DOHH2 (cell line): Measurements from ENCODE around the gene BEST2.

Experiments
- H3F3A ChIP-seq: fragments of 200-600 bp; sonication (generic), shearing (Covaris generic); 2 replicates; pipeline ENCODE4 v1.6.0; 2016; ENCODE audit warnings: antibody characterized with exemption, mild to moderate bottlenecking; ENCODE audit not compliant: control insufficient read depth, insufficient read depth
- H3K27ac ChIP-seq: fragments of 200-600 bp; sonication (generic); 2 replicates; pipeline ENCODE4 v1.5.1; 2014; ENCODE audit warnings: low read depth, mild to moderate bottlenecking, low read length, moderate library complexity
- H3K27me3 ChIP-seq: fragments of 200-600 bp; sonication (generic); 2 replicates; pipeline ENCODE4 v1.6.1; 2014; ENCODE audit warnings: mild to moderate bottlenecking, low read length, mixed read lengths; ENCODE audit not compliant: control insufficient read depth
- H3K36me3 ChIP-seq: fragments of 200-600 bp; sonication (generic); 2 replicates; pipeline ENCODE4 v1.6.1; 2014; ENCODE audit warnings: mild to moderate bottlenecking, low read length, moderate library complexity, mixed read lengths; ENCODE audit not compliant: control insufficient read depth
- H3K4me1 ChIP-seq: fragments of 200-600 bp; sonication (generic); 2 replicates; pipeline ENCODE4 v1.6.1; 2014; ENCODE audit warnings: mild to moderate bottlenecking, low read length, mixed read lengths; ENCODE audit not compliant: control insufficient read depth
- H3K4me2 ChIP-seq: fragments of 200-600 bp; sonication (generic); 2 replicates; pipeline ENCODE4 v1.6.0; 2014; ENCODE audit warnings: mild to moderate bottlenecking, low read length, moderate library complexity
- H3K4me3 ChIP-seq: fragments of 200-600 bp; sonication (generic); 2 replicates; pipeline ENCODE4 v1.5.1; 2014; ENCODE audit warnings: mild to moderate bottlenecking, low read length, mixed read lengths
- H3K79me2 ChIP-seq: fragments of 200-600 bp; sonication (generic); 2 replicates; pipeline ENCODE4 v1.6.1; 2014; ENCODE audit warnings: mild to moderate bottlenecking, low read length, mixed read lengths; ENCODE audit not compliant: control insufficient read depth
- H3K9me2 ChIP-seq: fragments of 200-600 bp; sonication (generic); replicated peaks from 2 replicates; pipeline ENCODE4 v1.6.1; 2014; ENCODE audit warnings: mild to moderate bottlenecking, low read length, mixed read lengths; ENCODE audit not compliant: control insufficient read depth
- H3K9me3 ChIP-seq: fragments of 200-600 bp; sonication (generic); 2 replicates; pipeline ENCODE4 v1.6.1; 2014; ENCODE audit warnings: antibody characterized with exemption, low read length, mixed read lengths; ENCODE audit not compliant: control insufficient read depth, insufficient read depth
- H4K20me1 ChIP-seq: fragments of 200-600 bp; sonication (generic); 2 replicates; pipeline ENCODE4 v1.6.0; 2014; ENCODE audit warnings: low read depth, mild to moderate bottlenecking, antibody characterized with exemption, low read length, moderate library complexity; ENCODE audit not compliant: control insufficient read depth, insufficient read depth
- CTCF ChIP-seq: fragments of 200-600 bp; sonication (generic); IDR thresholded peaks from one replicate; pipeline ENCODE4 v1.5.1; 2014; ENCODE audit warnings: antibody characterized with exemption, mild to moderate bottlenecking, low read depth, low read length; ENCODE audit not compliant: poor library complexity, severe bottlenecking
- EZH2phosphoT487 ChIP-seq: fragments of 200-600 bp; sonication (generic); IDR thresholded peaks from 2 replicates; pipeline ENCODE4 v1.6.1; 2017; ENCODE audit warnings: borderline replicate concordance, mild to moderate bottlenecking, antibody characterized with exemption, low read length, moderate library complexity, mixed read lengths

The BEST2 gene

GRCh38 chr19:12801466-12802266, 50.1 kb downstream of the BEST2 start, which contains the start of the genes PRDX2 and THSD8:
PRDX2 (minus strand) TSS chr19:12801800; CDS start chr19:12801261, 539 bp downstream.
THSD8 (plus strand) TSS chr19:12802069; CDS start chr19:12802072, 3 bp downstream.
- peak within 1 kb of the TSS; percentile 66 for H3K4me2 ChIP-seq
- H3K79me2 ChIP-seq = peaks cover 23% of the 10 kb centered on the region
- 0 out of 2 replicates have a peak, but pooled peaks cover 3% of the 10 kb centered on the region for H4K20me1 ChIP-seq
- H3K9me2 ChIP-seq = no peaks in the 10 kb centered on the region
- peaks cover 29% of the 10 kb centered on the region for H3K4me1 ChIP-seq
- no peaks in the 10 kb centered on the region for H3K27me3 ChIP-seq
- 0 out of 2 replicates have a peak, but pooled peaks cover 6% of the 10 kb centered on the region for H3F3A ChIP-seq
- peak within 1 kb of the TSS; percentile 74 for H3K4me3 ChIP-seq
- H3K9me3 ChIP-seq = no peaks in the 10 kb centered on the region
- no peak for TF ChIP-seq EZH2phosphoT487
- TF ChIP-seq CTCF = no peak
- peaks cover 16% of the 10 kb centered on the region for H3K36me3 ChIP-seq
- 0 out of 2 replicates have a peak within 1 kb of the TSS, but pooled peaks have one; percentile 7 for H3K27ac ChIP-seq

GRCh38 chr19:12802267-12803106, 50.9 kb downstream of the BEST2 start:
- no peak overlapping the region for H3K27ac ChIP-seq
- H3K9me3 ChIP-seq = no peaks in the 10 kb centered on the region
- H3K4me2 ChIP-seq = peak overlapping the region; percentile 66

GRCh38 chr19:12804051-12804450, 52.5 kb downstream of the BEST2 start:
- H3K36me3 ChIP-seq = peaks cover 26% of the 10 kb centered on the region
- H4K20me1 ChIP-seq = 0 out of 2 replicates have a peak, but pooled peaks cover 3% of the 10 kb centered on the region
- H3K4me3 ChIP-seq = no peak overlapping the region
- H3K9me2 ChIP-seq = no peaks in the 10 kb centered on the region
- TF ChIP-seq CTCF = no peak
- TF ChIP-seq EZH2phosphoT487 = no peak
- no peaks in the 10 kb centered on the region for H3K27me3 ChIP-seq
- no peak overlapping the region for H3K27ac ChIP-seq
- H3K4me1 ChIP-seq = peaks cover 34% of the 10 kb centered on the region
- H3K9me3 ChIP-seq = no peaks in the 10 kb centered on the region
- no peaks in the 10 kb centered on the region for H3F3A ChIP-seq
- no peak overlapping the region for H3K4me2 ChIP-seq
- H3K79me2 ChIP-seq = peaks cover 34% of the 10 kb centered on the region

More at GRCh38 chr19:12802267-12803106, 50.9 kb downstream of the BEST2 start:
- H3K4me3 ChIP-seq = peak overlapping the region; percentile 74
- H3K4me1 ChIP-seq = peaks cover 34% of the 10 kb centered on the region
- no peaks in the 10 kb centered on the region for H3K9me2 ChIP-seq
- H3F3A ChIP-seq = no peaks in the 10 kb centered on the region
- 0 out of 2 replicates have a peak, but pooled peaks cover 3% of the 10 kb centered on the region for H4K20me1 ChIP-seq
- H3K79me2 ChIP-seq = peaks cover 31% of the 10 kb centered on the region
- H3K36me3 ChIP-seq = peaks cover 18% of the 10 kb centered on the region
- TF ChIP-seq CTCF (no peak), EZH2phosphoT487 (no peak)
- no peaks in the 10 kb centered on the region for H3K27me3 ChIP-seq
